Spleen (tissue), 3 donors: ENCODE data around the gene IER5.
"Not testable (repeated sequence)": the region's sequence is repeated elsewhere in the genome, so short reads cannot be mapped to it uniquely, and the experiment has no call there.

Experiments
- POLR2A ChIP-seq, 3 donors: fragments of 450-650 bp; IDR thresholded peaks; one replicate each; pipeline ENCODE4 v1.5.1; 2017; ENCODE audit warnings: antibody characterized with exemption in 3 of 3, mild to moderate bottlenecking in 1 of 3
- POLR2AphosphoS5 ChIP-seq, 3 donors: sonication (generic); formaldehyde crosslinking; IDR thresholded peaks; one replicate each; pipeline ENCODE4 v1.5.1; 2017; ENCODE audit warnings: antibody characterized with exemption in 3 of 3

GRCh38 chr1:181045946-181046345 lies 42.6 kb upstream of the IER5 start:
- TF ChIP-seq POLR2A, POLR2AphosphoS5 (IDR thresholded peaks at IDR 0.05): not testable (repeated sequence)
